ENCODE results near the gene PVR. TPM values are rescaled to one million over a fixed set of nuclear protein-coding genes. Genes with fewer than 3 reads are reported as not detected.
A peak's percentile ranks its signal among the peaks of the same experiment; 100 is the strongest.
"Not testable (repeated sequence)": the region's sequence is repeated elsewhere in the genome, so short reads cannot be mapped to it uniquely, and the experiment has no call there.

Gene PVR
- total and polyA plus RNA-seq, 8 donors, result 9.3 to 28.8 (median 18.7) TPM

DNA sequence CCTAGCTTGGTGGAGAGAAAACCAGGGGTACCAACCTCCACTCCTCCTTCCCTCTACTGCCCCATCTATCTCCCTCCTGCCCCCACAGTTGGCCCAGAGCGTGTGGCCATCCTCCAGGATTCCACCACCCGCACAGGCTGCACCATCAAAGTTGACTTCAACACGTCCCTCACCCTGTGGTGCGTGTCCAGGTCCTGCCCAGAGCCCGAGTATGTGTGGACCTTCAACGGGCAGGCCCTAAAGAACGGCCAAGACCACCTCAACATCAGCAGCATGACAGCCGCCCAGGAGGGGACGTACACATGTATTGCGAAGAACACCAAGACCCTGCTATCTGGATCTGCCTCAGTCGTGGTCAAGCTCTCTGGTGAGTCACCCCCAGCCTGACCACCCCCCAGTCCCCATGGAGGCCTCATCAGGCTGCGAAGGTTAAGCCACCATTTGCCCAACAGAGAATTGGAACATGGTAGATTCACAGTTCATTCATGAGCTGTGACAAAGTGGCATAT lies 61.8 kb downstream of the PVR start:
- no peak overlapping the region for H3K27ac ChIP-seq
- intact Hi-C loops (cut with DNase I), result no loop called here
- WGBS, 2 donors, result 93 to 98% methylated on average over 12 of the region's 12 CpGs
- no peak overlapping the region for H3K4me3 ChIP-seq
- ATAC-seq (no peak), FAIRE-seq (no peak), DNase-seq (no peak)
- no peaks in the 10 kb centered on the region for H3K4me1 ChIP-seq
- TF ChIP-seq, protein P1, sequence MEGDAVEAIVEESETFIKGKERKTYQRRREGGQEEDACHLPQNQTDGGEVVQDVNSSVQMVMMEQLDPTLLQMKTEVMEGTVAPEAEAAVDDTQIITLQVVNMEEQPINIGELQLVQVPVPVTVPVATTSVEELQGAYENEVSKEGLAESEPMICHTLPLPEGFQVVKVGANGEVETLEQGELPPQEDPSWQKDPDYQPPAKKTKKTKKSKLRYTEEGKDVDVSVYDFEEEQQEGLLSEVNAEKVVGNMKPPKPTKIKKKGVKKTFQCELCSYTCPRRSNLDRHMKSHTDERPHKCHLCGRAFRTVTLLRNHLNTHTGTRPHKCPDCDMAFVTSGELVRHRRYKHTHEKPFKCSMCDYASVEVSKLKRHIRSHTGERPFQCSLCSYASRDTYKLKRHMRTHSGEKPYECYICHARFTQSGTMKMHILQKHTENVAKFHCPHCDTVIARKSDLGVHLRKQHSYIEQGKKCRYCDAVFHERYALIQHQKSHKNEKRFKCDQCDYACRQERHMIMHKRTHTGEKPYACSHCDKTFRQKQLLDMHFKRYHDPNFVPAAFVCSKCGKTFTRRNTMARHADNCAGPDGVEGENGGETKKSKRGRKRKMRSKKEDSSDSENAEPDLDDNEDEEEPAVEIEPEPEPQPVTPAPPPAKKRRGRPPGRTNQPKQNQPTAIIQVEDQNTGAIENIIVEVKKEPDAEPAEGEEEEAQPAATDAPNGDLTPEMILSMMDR (IDR thresholded peaks at IDR 0.05), result no peak
- no peaks in the 10 kb centered on the region for H3K36me3 ChIP-seq
- no peaks in the 10 kb centered on the region for H3K27me3 ChIP-seq
- no peaks in the 10 kb centered on the region for H3K9me3 ChIP-seq

DNA sequence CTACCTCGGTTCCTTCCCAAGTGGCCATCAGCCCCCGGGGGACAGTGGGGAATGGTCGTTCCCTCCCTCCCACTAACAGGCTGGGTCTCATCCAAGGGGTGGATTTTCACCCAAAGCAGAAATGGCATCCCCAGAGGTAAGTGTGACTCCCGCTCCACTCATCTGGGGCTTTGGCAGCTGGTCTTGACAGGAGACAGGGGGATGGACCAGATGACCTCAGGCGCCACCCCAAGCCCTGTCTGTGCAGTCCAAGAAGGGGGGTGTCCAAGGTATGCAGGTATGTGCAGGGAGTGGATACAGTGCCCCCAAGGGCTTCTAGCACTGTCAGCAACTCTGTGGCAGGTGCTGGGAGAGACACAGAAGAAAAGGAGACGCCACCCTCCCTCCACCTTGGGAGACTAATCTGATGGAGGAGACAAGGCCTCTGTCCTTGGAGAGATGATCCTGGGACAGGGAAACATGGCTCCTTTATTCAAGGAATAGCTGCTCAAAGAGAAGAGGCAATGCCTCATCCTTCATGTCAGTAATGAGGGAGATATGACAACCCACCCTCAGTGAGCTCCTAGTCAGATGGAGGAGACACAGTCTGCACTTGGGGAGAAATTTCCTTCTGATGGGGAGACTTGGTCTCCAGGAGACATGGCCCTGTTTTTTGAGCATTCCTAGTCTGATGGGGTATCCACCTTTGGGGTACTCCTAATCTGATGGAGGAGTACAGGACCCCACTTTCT lies 63.0 kb downstream of the PVR start:
- intact Hi-C loops (cut with DNase I), result no loop called here
- no peaks in the 10 kb centered on the region for H3K4me1 ChIP-seq
- DNase-seq, result peak in 1 of 6 donors; percentile 35
- WGBS, 2 donors, result 89 to 94% methylated on average over 6 of the region's 6 CpGs
- H3K27me3 ChIP-seq, result no peaks in the 10 kb centered on the region
- H3K4me3 ChIP-seq, result no peak overlapping the region
- H3K9me3 ChIP-seq, result no peaks in the 10 kb centered on the region
- ATAC-seq, result no peak
- no peak for FAIRE-seq
- H3K27ac ChIP-seq, result no peak overlapping the region
- H3K36me3 ChIP-seq, result no peaks in the 10 kb centered on the region
- TF ChIP-seq, protein P1 (IDR thresholded peaks at IDR 0.05), result no peak

DNA sequence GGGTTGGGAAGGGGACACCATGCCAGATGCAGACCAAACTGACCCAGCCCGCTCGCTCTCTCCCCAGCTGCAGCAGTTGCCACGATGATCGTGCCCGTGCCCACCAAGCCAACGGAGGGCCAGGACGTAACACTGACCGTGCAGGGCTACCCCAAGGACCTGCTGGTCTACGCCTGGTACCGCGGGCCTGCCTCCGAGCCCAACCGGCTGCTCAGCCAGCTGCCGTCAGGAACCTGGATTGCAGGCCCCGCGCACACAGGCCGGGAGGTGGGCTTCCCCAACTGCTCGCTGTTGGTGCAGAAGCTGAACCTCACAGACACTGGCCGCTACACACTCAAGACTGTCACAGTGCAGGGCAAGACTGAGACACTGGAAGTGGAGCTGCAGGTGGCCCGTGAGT lies 64.1 kb downstream of the PVR start:
- WGBS, 2 donors, result 95 to 96% methylated on average over 20 of the region's 20 CpGs
- FAIRE-seq, result no peak
- Histone ChIP-seq H3K27ac (no peak overlapping the region), H3K9me3 (no peaks in the 10 kb centered on the region), H3K27me3 (no peaks in the 10 kb centered on the region), H3K4me3 (no peak overlapping the region), H3K4me1 (no peaks in the 10 kb centered on the region), H3K36me3 (no peaks in the 10 kb centered on the region)
- no peak for DNase-seq
- no peak for ATAC-seq
- intact Hi-C loops (cut with DNase I), result no loop called here
- TF ChIP-seq, protein P1 (IDR thresholded peaks at IDR 0.05), result no peak

DNA sequence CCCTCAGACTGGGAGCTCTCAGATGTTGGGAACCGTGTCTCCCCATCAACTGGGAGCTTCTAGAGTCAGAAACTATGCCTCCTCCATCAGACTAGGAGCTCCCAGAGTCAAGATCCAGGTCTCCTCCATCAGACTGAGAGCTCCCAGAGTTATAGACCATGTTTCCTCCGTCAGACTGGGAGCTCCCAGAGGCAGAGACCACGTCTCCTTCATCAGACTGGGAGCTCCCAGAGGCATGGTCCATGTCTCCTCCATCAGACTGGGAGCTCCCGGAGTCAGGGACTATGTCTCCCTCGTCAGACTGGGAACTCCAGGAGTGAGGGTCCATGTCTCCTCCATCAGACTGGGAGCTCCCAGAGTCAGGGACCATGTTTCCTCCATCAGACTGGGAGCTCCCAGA lies 65.2 kb downstream of the PVR start:
- Histone ChIP-seq H3K4me3 (no peak overlapping the region), H3K36me3 (no peaks in the 10 kb centered on the region), H3K9me3 (no peaks in the 10 kb centered on the region), H3K27ac (no peak overlapping the region), H3K4me1 (no peaks in the 10 kb centered on the region), H3K27me3 (no peaks in the 10 kb centered on the region)
- intact Hi-C loops (cut with DNase I), result no loop called here
- ATAC-seq (no peak), FAIRE-seq (no peak), DNase-seq (no peak)
- TF ChIP-seq, protein P1 (IDR thresholded peaks at IDR 0.05), result no peak
- 84 to 91% methylated on average over 5 of the region's 5 CpGs for WGBS, 2 donors

DNA sequence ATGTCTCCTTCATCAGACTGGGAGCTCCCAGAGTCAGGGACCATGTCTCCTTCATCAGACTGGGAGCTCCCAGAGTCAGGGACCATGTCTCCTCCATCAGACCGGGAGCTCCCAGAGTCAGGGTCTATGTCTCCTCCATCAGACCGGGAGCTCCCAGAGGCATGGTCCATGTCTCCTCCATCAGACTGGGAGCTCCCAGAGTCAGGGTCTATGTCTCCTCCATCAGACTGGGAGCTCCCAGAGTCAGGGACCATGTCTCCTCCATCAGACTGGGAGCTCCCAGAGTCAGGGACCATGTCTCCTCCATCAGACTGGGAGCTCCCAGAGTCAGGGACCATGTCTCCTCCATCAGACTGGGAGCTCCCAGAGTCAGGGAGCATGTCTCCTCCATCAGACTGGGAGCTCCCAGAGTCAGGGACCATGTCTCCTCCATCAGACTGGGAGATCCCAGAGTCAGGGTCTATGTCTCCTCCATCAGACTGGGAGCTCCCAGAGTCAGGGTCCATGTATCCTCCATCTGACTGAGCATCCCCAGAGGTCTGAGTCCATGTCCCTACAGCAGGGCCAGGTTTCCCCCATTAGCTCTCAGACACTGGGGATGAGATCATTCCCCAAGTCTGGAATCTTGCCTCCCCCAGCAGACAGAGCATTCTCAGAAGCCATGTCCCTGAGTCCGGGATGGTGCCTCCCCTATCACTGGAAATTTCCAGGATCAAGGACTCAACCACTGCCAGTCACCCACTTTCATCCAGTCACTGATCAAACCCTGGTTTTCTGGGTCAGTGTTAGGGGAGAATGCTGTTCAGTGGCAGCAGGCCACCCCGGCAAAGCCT lies 65.9 kb downstream of the PVR start:
- H3K36me3 ChIP-seq; intact Hi-C loops (cut with DNase I); FAIRE-seq; H3K4me1 ChIP-seq; DNase-seq; H3K4me3 ChIP-seq; H3K27me3 ChIP-seq; ATAC-seq; H3K27ac ChIP-seq; H3K9me3 ChIP-seq: not testable (repeated sequence)
- 84 to 90% methylated on average over 4 of the region's 4 CpGs for WGBS, 2 donors
